Natural killer cell treated with Interleukin-12 subunit alpha and Interleukin-12 subunit beta and Interleukin-15 and Interleukin-18, amount 100 ng/mL, for 72 hours (primary cell): ENCODE results near the gene ZNF787. TPM values are rescaled to one million over a fixed set of nuclear protein-coding genes. Genes with fewer than 3 reads are reported as not detected.

ENCODE experiments used
- ATAC-seq, 2 donors: fragments of 150-1000 bp; cut with Tn5 transposase in 1 of 2; sonication (Bioruptor Pico), chemical (Tn5 transposase) in 1 of 2; 2 replicates each; pipeline ENCODE4 v1.10.0; 2021
- DNase-seq: peaks from one replicate; pipeline ENCODE4 v3.0.0; 2022; ENCODE audit warnings: low spot score
- H3K27ac Mint-ChIP-seq, 2 donors: 1 replicate in 1 of 2; 2 replicates in 1 of 2; pipeline ENCODE4 v1.8.0; 2022; ENCODE audit warnings: mixed read lengths in 2 of 2, mild to moderate bottlenecking in 1 of 2, moderate library complexity in 1 of 2
- H3K27me3 Mint-ChIP-seq, 2 donors: 1 replicate in 1 of 2; 2 replicates in 1 of 2; pipeline ENCODE4 v1.8.0; 2022; ENCODE audit warnings: mixed read lengths in 2 of 2
- H3K36me3 Mint-ChIP-seq: one replicate; pipeline ENCODE4 v1.8.0; 2022; ENCODE audit warnings: mixed read lengths
- H3K4me1 Mint-ChIP-seq, 2 donors: 1 replicate in 1 of 2; 2 replicates in 1 of 2; pipeline ENCODE4 v1.8.0; 2022; ENCODE audit warnings: low read depth in 2 of 2, mixed read lengths in 2 of 2, mild to moderate bottlenecking in 1 of 2
- H3K4me3 Mint-ChIP-seq: one replicate; pipeline ENCODE4 v1.8.0; 2022; ENCODE audit warnings: mixed read lengths
- H3K9me3 Mint-ChIP-seq: 2 replicates; pipeline ENCODE4 v1.8.0; 2022; ENCODE audit warnings: mixed read lengths
- total RNA-seq, 2 donors: library from RNA; stranded (reverse); gene quantifications; one replicate each; pipeline ENCODE4 v1.2.3, GENCODE V29; 2022

ZNF787 gene
- total RNA-seq, 2 donors from 2014 or later = 39.2 to 60.6 TPM

DNA sequence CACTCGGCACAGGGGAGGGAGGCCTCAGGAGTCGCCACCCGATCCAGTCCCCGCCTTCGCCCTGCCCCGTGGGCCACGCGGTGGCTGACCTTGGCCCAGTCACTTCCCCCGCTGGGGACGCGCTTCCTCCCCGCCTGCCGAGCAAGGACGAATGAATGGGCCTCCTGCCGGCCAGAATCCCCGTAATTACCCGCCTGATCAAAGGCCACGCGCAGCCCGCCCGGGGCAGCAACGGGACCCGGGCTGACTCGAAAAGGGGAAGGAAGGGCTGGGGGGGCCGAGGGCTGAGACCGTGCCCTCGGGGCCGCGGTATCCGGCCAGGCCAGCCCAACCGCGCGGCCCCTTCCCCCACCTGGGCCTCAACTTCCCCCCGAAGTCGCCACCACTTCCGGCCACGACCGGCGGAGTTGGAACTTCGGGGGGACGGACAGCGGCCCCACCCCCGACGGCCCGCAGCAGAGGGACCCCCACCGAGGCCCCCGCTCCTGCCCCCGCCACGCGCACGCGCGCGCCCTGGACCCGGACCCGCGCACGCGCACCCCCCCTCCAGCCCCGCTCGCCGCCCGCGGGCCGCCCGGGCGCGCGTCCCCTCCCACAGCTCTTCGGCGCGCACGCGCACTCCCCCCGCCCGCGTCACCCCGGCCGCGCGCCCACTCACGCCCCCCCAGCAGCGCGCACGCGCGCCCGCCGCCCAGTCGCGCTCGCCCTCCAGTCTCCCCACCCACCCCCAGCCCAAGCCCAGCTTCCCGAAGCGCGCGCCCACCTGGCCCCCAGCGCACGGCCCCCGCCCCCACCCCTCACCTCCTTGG is 520 bp downstream of the ZNF787 start:
- Mint-ChIP-seq H3K36me3 (no peaks in the 10 kb centered on the region), H3K4me3 (peak overlapping the region; percentile 89), H3K9me3 (no peaks in the 10 kb centered on the region), H3K27me3 (no peaks in the 10 kb centered on the region), H3K4me1 (peaks cover 20 to 22% of the 10 kb centered on the region in 2 donors), H3K27ac (peak overlapping the region; percentile 88 to 91)
- DNase-seq (peak; percentile 92), ATAC-seq (peak; percentile 67 to 78)

DNA sequence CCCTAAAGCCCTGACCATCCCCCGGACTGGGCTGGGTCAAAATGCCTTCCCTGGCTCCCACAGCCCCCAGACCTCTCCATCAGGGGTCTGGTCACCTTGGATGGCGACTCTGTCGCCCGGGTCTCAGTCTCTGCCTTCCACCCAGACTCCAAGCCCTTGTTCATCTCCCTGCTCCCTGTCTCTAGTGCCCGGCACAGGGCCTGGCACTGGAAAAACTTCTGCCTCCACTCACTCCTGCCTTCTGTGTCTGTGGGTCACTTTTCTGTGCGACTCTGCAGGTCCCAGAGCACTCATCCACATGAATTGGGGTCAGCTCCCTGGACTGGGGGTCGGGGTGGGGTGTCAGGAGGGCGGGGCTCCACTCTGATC is 1.1 kb downstream of the ZNF787 start:
- no peaks in the 10 kb centered on the region for H3K36me3 Mint-ChIP-seq
- H3K4me1 Mint-ChIP-seq = peaks cover 21 to 24% of the 10 kb centered on the region in 2 donors
- ATAC-seq = no peak
- peak overlapping the region; percentile 89 for H3K4me3 Mint-ChIP-seq
- H3K27ac Mint-ChIP-seq = peak overlapping the region; percentile 88 to 89
- no peaks in the 10 kb centered on the region for H3K9me3 Mint-ChIP-seq
- DNase-seq = peak; percentile 60
- H3K27me3 Mint-ChIP-seq = no peaks in the 10 kb centered on the region

DNA sequence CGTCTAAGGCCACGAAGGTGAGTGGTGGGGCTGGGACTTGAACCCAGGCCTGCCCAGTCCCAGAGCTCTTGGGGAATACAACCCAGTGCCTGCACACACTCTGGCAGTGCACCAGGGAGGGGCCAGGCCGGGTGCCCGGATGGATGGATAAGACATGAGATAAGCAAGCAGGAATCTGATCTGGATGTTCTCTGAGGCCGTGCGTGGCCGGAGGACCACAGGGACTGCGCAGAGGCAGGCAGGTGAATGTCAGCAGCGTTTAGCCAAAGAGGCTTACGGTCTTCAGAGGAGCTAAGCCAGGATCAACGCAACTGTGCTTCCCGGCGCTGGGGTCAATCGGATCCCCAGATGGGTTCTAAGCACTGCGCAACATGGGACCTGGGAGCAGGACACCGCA is 1.5 kb downstream of the ZNF787 start:
- ATAC-seq = no peak
- peak overlapping the region; percentile 88 to 89 for H3K27ac Mint-ChIP-seq
- no peak for DNase-seq
- H3K36me3 Mint-ChIP-seq = no peaks in the 10 kb centered on the region
- peak overlapping the region; percentile 89 for H3K4me3 Mint-ChIP-seq
- H3K27me3 Mint-ChIP-seq = no peaks in the 10 kb centered on the region
- H3K9me3 Mint-ChIP-seq = no peaks in the 10 kb centered on the region
- H3K4me1 Mint-ChIP-seq = peaks cover 25 to 28% of the 10 kb centered on the region in 2 donors

DNA sequence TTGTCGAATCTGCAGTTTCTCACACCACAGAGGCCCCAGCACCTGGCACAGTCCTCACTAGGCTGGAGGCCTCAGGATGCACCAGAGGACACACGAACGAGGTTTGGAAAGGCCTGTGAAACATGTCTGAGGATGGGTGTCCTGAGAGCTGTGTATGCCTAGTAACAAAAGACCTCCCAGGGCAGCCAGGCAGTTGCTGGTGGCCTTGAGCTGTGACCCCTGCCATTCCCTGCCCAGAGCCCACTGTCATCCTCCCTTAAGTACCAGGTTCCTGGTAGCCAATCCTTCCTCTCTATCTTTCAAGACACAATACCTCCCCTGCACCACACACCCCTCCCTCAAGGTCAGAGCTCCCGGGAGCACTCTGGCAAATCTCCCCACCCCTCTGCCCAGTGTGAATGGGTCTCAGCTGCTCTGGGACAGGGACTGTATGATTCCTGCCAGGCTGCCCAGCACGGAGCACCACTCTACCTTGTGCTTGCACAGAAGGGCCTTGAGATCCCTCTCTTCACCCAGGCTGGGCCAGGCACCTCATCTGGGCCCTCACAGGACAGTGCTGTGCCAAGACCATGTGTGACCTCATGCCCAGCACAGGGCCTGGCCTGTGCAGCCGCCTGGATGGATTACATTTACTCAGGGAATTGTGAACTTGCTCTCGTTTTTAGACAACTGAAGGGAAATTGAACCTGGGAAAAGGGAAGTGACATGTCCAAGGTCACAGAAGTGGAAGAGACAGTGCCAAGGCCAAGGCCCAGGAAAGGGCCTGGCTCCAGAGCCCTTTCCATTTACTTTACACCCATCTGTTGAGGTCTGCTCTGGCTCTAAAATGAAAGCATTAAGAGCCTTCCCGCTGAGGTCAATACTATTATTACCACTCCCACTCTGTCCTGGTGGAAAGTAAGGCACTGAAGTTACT is 2.2 kb downstream of the ZNF787 start:
- H3K9me3 Mint-ChIP-seq = no peaks in the 10 kb centered on the region
- no peak for DNase-seq
- ATAC-seq = no peak
- H3K27ac Mint-ChIP-seq = peak overlapping the region; percentile 88 to 89
- peak overlapping the region; percentile 89 for H3K4me3 Mint-ChIP-seq
- peaks cover 29 to 31% of the 10 kb centered on the region in 2 donors for H3K4me1 Mint-ChIP-seq
- H3K27me3 Mint-ChIP-seq = no peaks in the 10 kb centered on the region
- no peaks in the 10 kb centered on the region for H3K36me3 Mint-ChIP-seq

DNA sequence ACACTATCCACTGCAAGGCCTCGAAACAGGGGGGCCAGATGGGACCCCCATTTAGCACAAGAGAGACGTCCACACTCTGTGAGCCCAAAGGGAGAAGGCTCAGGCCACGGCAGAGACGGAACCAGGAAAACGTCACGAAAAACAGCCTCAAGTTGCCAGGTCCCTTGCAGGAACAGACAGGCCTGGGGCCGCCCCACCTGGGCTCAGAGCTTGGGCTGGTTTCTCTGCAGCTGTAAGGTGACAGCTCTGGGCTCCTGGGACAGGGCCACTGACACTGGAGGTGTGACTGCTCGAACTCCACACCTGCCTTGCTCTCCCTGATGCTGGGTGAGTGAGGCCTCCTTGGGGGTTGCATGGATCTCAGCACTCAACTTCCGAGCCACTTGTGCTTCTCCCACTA is 3.2 kb downstream of the ZNF787 start:
- Mint-ChIP-seq H3K27me3 (no peaks in the 10 kb centered on the region), H3K4me3 (no peak overlapping the region), H3K4me1 (peaks cover 35 to 37% of the 10 kb centered on the region in 2 donors), H3K27ac (no peak overlapping the region), H3K9me3 (no peaks in the 10 kb centered on the region), H3K36me3 (no peaks in the 10 kb centered on the region)
- no peak for ATAC-seq
- DNase-seq = no peak

DNA sequence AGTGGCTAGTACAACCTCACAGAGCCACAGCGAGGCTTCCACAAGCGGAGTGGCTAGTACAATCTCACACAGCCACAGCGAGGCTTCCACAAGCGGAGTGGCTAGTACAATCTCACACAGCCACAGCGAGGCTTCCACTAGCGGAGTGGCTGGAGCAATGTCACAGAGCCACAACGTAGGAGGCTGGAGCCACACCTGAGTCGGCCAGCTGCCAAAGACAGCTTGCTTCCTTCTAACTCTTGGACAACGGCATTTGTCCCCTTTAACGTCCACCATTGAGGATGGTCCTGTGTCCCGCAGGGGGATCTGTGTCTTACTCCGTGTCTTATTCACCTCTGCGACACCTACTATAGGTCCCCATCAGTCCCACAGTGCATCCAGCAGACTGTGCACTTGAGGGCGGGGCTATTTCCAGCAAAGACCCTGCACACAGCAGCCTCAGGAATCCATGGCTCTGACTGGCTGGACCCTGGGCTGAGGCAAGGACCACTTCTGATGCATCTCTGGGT is 3.7 kb downstream of the ZNF787 start:
- Mint-ChIP-seq H3K4me1 (peaks cover 40 to 41% of the 10 kb centered on the region in 2 donors), H3K9me3 (no peaks in the 10 kb centered on the region), H3K36me3 (no peaks in the 10 kb centered on the region), H3K27ac (no peak overlapping the region), H3K4me3 (no peak overlapping the region), H3K27me3 (no peaks in the 10 kb centered on the region)
- ATAC-seq (no peak), DNase-seq (peak; percentile 28)

DNA sequence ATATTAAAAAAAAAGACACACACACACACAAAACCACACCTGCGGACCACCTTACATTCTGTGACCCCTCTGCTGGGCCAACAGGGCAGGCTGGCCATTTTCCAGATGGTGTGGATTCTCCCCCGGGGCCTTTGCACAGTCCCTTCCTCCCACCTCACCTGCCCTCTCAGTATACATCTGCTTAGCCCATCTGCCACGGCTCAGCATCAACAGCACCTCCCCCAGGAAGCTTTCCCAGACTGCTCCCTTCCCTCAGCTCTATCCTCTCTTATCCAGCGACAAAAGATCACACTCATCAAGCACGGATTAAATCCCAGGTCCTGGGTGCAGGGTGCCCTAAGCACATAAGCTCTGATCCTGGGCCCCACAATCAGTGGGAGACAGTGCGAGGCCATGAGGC is 4.5 kb downstream of the ZNF787 start:
- no peaks in the 10 kb centered on the region for H3K9me3 Mint-ChIP-seq

DNA sequence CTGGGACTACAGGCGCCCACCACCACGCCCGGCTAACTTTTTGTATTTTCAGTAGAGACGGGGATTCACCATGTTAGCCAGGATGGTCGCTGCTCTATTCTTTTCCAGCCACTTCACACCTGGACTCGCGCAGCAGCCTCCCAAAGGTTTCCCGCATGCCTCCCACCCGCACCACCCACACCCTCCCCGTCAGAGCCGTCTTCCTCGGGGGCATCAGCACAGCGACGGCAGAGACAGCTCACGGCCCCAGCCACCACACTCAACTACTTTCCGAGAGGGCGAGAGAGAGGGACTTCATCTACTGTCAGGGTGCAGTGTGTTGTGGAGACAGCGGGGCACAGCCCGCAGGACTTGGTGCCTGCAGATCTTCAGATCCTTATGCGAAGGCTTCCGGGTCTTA is 5.6 kb downstream of the ZNF787 start:
- Mint-ChIP-seq H3K27ac (peak overlapping the region in 1 of 2 donors; percentile 71), H3K4me1 (peaks cover 47 to 50% of the 10 kb centered on the region in 2 donors), H3K9me3 (no peaks in the 10 kb centered on the region), H3K36me3 (no peaks in the 10 kb centered on the region), H3K4me3 (no peak overlapping the region), H3K27me3 (no peaks in the 10 kb centered on the region)
- no peak for DNase-seq
- ATAC-seq = no peak

More for the DNA sequence above, 4.5 kb downstream of the ZNF787 start:
- H3K4me1 Mint-ChIP-seq = peaks cover 45% of the 10 kb centered on the region in 2 donors
- DNase-seq (peak; percentile 10), ATAC-seq (no peak)
- no peak overlapping the region for H3K4me3 Mint-ChIP-seq
- no peaks in the 10 kb centered on the region for H3K27me3 Mint-ChIP-seq
- no peak overlapping the region for H3K27ac Mint-ChIP-seq
- H3K36me3 Mint-ChIP-seq = no peaks in the 10 kb centered on the region

DNA sequence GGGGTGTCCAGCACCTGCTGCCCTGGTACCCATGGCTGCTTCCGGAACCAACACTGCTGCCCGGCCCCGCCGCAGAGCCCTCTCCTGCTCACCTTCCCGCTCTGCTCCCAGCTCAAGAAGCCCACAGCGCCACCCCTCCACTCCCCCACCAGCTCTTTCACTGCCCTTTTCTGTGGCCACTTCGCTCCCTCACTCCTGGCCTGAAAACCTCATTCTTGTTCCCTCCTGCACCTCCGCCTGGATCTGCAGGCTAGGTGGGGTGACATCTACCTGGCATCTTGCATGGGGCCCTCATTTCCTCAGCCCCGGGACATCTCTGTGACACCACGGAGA is 6.4 kb downstream of the ZNF787 start:
- no peak for ATAC-seq
- Mint-ChIP-seq H3K36me3 (no peaks in the 10 kb centered on the region), H3K27ac (peak overlapping the region in 1 of 2 donors; percentile 71), H3K9me3 (no peaks in the 10 kb centered on the region), H3K27me3 (no peaks in the 10 kb centered on the region), H3K4me3 (peak overlapping the region; percentile 28), H3K4me1 (peaks cover 42 to 48% of the 10 kb centered on the region in 2 donors)
- DNase-seq = no peak

DNA sequence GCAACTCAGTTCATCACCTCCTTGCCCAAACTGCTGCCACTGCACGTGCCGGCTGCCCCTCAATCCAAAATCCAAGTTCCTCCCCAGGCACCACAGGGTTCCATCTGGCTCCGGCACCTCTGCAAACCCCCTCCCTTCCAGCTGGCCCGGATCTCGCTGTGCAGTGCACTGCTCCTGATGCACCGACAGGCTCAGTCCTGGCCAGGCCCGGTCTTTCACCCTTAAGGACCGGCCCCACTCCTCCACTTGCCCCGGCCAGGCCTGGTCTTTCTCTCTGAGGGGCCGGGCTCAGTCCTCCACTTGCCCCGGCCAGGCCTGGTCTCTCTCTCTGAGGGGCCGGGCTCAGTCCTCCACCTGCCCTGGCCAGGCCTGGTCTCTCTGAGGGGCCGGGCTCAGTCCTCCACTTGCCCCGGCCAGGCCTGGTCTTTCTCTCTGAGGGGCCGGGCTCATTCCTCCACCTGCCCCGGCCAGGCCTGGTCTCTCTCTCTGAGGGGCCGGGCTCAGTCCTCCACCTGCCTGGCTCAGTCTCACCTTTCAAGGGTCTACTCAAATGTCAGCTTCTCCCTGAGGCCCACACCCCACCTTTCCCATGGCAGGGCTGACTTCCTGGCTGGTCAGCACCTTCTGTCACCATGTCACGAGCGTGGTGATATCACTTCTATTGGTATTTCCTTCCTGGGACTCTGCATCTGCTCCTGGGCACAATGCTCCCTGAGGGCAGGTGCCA is 6.9 kb downstream of the ZNF787 start:
- H3K36me3 Mint-ChIP-seq = no peaks in the 10 kb centered on the region
- H3K4me1 Mint-ChIP-seq = peaks cover 37 to 44% of the 10 kb centered on the region in 2 donors
- H3K27ac Mint-ChIP-seq = peak overlapping the region in 1 of 2 donors; percentile 71
- no peak overlapping the region for H3K4me3 Mint-ChIP-seq
- peak; percentile 55 for DNase-seq
- H3K27me3 Mint-ChIP-seq = no peaks in the 10 kb centered on the region
- no peak for ATAC-seq
- no peaks in the 10 kb centered on the region for H3K9me3 Mint-ChIP-seq

DNA sequence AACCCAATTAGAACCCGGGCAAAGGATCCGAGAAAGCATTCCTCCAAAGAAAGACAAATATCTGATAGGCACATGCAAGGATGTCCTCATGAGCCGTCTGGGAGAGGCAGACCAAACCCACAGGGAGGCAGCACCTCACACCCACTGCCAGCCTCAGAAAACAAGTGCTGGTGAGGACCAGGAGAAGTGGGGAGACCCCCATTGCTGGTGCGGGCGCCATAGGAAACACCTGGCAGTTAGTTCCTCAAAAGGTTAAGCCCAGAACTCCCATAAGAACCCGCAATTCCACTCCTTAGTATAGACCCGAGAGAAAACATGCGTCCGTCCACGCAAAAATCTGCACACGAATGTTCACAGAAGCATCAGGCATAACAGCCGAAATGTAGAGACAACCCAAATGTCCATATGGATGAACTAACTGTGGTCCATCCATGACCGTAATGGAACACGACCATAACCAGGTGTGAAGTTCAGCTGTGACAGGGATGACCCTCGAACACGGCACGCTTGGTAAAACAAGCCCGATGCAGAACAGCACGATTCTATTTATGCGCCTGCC is 7.9 kb downstream of the ZNF787 start:
- H3K9me3 Mint-ChIP-seq = no peaks in the 10 kb centered on the region
- H3K27me3 Mint-ChIP-seq = no peaks in the 10 kb centered on the region
- peak overlapping the region; percentile 52 for H3K4me3 Mint-ChIP-seq
- H3K36me3 Mint-ChIP-seq = no peaks in the 10 kb centered on the region
- no peak for ATAC-seq
- DNase-seq = peak; percentile 20
- peak overlapping the region; percentile 35 to 76 for H3K27ac Mint-ChIP-seq
- peaks cover 37 to 41% of the 10 kb centered on the region in 2 donors for H3K4me1 Mint-ChIP-seq

DNA sequence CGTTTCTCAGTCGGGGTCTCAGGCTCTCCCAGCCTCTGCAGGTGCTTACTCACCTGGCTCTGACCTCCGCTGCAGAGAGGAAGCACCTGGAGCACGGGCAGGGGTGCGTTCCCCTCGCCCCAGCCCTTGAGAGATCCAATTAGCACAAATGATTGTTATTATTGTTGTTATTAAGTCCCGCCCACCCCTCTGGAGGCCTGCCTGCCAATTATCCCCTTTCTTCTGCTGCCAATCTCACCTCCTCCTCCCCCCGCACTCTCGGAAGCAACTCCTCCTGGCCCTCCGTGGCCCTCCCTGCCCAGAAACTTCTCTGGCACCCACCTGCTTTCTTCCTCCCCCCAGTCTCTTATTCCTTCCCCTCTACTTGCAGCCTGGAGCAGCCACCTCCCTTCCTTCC is 8.8 kb downstream of the ZNF787 start:
- no peaks in the 10 kb centered on the region for H3K9me3 Mint-ChIP-seq
- no peaks in the 10 kb centered on the region for H3K27me3 Mint-ChIP-seq
- no peaks in the 10 kb centered on the region for H3K36me3 Mint-ChIP-seq
- peak overlapping the region; percentile 52 for H3K4me3 Mint-ChIP-seq
- peaks cover 38 to 43% of the 10 kb centered on the region in 2 donors for H3K4me1 Mint-ChIP-seq
- ATAC-seq (no peak), DNase-seq (peak; percentile 26)
- peak overlapping the region; percentile 35 to 76 for H3K27ac Mint-ChIP-seq
